ENCODE results near the gene EARS2. TPM values are rescaled to one million over a fixed set of nuclear protein-coding genes. Genes with fewer than 3 reads are reported as not detected.
"Not testable (repeated sequence)": the region's sequence is repeated elsewhere in the genome, so short reads cannot be mapped to it uniquely, and the experiment has no call there.

EARS2 gene
- total RNA-seq, 1 donor from 2014 or later, result 20.5 TPM

GRCh38 chr16:23572394-23572793 is 15.2 kb upstream of the EARS2 start:
- ATAC-seq (ENCODE audit: poor library complexity) (no peak), DNase-seq (peak; percentile 11)
- intact Hi-C loops (cut with DNase I), result no loop called here

- intact Hi-C loops (cut with DNase I), result no loop called here
- no peak for ATAC-seq (ENCODE audit: poor library complexity)
- DNase-seq, result no peak
These were observed 14.7 kb upstream of the EARS2 start for GRCh38 chr16:23571895-23572294.

DNA sequence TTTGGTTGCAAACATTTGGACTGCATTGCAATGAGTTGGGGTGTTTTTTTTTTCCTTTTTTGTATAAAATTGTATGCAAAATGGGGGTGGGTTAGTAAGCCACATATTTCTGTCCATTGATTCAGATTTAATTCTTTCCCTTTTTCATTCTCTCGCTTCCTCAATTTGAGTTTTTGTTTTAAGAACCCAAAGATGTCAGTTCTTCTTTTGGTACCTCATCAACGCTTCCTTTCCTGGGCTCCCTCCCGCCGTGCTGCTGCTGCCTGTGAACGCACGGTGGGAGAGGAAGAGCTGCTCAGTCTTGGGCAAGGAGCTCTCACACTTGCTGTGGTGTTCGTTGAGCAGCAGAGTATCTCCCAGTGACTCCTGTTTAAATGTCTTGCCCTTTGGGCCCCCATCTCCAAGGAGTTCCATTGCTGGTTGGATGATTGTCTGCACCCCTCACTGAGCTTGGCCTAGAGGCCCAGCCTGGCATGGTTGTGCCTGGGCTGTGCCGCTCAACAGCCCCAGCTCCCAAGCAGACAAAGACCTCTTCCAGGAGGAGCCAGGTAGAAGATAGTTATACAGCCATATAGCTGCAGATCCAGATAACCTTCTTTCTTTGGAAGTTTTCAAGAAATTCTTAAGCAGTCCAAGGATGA is 14.0 kb upstream of the EARS2 start:
- DNase-seq, result peak; percentile 48
- ATAC-seq (ENCODE audit: poor library complexity), result peak; percentile 35

DNA sequence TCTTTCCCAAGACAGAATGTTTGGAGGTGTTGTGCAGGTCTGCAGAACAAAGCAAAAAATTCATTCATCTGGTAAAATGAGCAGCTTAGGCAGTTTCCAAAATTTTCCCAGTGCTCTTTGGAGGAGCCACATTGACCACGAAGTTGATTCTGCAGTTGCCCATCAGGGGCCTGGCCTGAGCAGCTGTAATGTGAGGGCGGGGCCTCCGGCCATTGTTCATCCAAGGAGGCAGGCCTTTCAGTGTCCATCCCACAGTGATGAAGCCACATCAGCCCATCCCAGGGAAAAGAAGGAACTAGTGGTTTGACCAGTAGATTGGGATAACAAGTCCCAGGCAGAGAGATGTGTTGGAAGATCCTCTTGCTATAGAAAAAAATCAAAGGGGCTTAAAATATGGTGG is 10.5 kb upstream of the EARS2 start:
- ATAC-seq (ENCODE audit: poor library complexity) (no peak), DNase-seq (no peak)
- intact Hi-C loops (cut with DNase I), result no loop called here

More for the DNA sequence above, 14.0 kb upstream of the EARS2 start:
- intact Hi-C loops (cut with DNase I), result no loop called here

DNA sequence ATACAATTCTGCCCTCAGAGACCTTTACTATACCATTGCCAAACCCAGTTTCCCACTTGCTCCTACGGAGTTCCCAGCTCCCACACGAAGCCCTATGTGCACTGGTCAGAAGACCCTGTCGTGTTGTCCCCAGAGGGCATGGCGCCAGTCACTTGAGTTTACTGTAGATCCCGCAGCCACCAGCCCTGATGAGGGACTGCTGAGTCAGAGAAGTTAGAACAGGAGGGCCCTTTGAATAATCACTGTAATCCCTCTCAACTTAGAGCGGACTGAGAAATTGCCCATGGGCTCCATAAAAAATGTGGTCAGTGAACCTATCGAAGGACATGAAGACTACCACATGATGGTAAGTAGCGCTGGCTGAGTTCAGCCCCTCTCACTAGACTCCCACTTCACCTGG is 9.6 kb upstream of the EARS2 start:
- peak; percentile 10 for DNase-seq
- intact Hi-C loops (cut with DNase I), result no loop called here
- ATAC-seq (ENCODE audit: poor library complexity), result no peak

GRCh38 chr16:23564575-23565363 is 7.6 kb upstream of the EARS2 start:
- ATAC-seq (ENCODE audit: poor library complexity), result peak; percentile 88
- intact Hi-C loops (cut with DNase I), result no loop called here

GRCh38 chr16:23563186-23563585 is 6.0 kb upstream of the EARS2 start:
- ATAC-seq (ENCODE audit: poor library complexity) (no peak), DNase-seq (no peak)
- intact Hi-C loops (cut with DNase I), result no loop called here

More at GRCh38 chr16:23564575-23565363, 7.6 kb upstream of the EARS2 start:
- DNase-seq, result peak; percentile 76

- DNase-seq (no peak), ATAC-seq (ENCODE audit: poor library complexity) (no peak)
- intact Hi-C loops (cut with DNase I), result no loop called here
These were observed 5.4 kb upstream of the EARS2 start for GRCh38 chr16:23562505-23562904.

DNA sequence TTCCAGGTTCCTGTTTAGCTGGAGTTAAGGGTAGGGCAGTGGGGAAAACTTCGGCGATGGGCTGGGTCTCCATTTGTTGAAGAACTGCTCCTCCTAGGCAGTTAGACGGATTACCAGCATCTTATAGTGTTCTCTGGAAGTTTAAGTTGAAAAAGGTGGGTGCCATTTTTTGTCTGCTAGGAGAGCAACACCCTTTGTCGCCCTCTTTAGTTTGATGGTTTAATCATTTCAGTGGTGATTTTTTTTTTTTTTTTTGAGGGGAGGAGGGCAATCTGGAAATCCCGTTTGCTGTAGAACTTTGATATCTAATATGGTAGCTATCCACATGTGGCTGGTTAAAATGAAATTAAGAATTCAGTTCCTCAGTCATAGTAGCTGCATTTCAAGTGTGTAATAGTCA is 4.4 kb upstream of the EARS2 start:
- ATAC-seq (ENCODE audit: poor library complexity) (no peak), DNase-seq (no peak)
- intact Hi-C loops (cut with DNase I), result no loop called here

DNA sequence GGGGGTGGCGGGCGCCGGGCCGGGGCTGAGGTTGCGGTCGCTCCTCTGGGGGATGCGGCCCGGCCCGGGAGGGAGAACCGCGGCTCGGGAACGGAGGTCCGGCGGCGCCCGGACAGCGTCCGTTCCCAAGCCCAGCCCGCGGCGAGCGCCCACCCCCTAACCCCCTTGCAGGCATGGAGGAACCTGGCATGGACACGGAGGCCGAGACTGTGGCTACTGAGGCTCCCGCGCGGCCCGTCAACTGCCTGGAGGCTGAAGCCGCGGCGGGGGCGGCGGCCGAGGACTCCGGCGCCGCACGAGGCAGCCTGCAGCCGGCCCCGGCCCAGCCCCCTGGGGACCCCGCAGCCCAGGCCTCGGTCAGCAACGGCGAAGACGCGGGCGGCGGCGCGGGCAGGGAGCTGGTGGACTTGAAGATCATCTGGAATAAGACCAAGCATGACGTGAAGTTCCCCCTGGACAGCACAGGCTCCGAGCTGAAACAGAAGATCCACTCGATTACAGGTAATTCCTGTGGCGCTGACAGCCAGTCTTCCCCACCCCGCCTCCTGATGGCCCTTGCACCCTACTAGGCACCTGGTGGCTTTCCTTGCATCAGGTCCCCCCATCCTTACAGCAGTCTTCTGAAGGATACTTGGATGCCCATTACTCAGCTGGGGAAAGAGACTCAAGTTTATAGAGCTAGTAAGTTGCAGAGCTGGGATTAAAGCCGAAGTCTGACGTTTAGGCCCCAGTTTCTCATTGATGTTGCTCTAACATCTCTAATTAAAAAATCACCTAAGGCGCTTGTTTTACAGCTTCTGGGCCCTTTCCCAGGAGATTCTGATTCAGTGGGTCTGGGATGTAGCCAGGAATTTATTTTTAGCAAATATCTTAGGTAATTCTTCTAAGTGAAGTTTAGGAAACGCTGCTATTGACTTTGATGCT is 891 bp upstream of the EARS2 start:
- DNase-seq, result peak; percentile 66
- intact Hi-C loops (cut with DNase I), result loop anchor here (5.0 kb wide), 1 partner anchor 39 kb away; the partner anchor contains the start of gene NDUFAB1
- ATAC-seq (ENCODE audit: poor library complexity), result peak; percentile 9

DNA sequence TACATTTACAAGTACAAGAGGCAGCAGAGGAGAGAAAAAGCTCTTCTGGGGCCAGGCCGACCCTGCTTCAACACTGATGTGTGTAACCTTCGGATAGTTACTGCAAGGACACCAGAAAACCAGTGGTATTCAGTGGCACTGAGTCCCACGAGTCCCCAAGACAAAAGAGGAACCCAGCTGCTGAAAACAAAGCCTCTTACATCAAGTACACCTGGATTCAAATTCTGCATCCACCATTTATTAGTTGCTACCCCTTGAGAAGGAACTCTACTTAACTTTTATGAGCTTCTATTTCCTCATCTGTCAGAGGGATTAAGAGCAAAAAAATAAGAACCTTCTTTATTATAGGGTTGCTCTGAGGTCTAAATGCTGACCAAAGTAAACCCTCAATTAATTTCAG is 2.6 kb downstream of the EARS2 start:
- ATAC-seq (ENCODE audit: poor library complexity) (no peak), DNase-seq (no peak)
- intact Hi-C loops (cut with DNase I), result no loop called here

GRCh38 chr16:23552161-23552560 is 5.0 kb downstream of the EARS2 start:
- ATAC-seq (ENCODE audit: poor library complexity) (no peak), DNase-seq (peak; percentile 13)
- intact Hi-C loops (cut with DNase I), result no loop called here

DNA sequence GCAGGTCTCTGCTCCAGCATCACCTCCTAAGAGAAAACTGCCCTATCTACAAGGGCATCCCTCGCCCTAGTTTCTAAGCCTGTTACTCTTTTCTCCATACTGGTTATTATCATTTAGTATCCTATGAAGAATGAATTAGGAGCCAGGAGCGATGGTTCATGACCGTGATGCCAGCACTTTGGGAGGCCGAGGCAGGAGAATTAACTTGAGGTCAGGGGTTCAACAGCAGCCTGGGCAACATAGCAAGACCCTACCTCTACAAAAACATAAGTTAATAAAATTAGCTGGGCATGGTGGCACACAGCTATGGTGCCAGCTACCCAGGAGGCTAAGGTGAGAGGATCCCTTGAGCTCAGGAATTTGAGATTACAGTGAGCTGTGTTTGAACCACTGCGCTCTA is 7.2 kb downstream of the EARS2 start:
- ATAC-seq (ENCODE audit: poor library complexity), result no peak
- intact Hi-C loops (cut with DNase I), result no loop called here
- no peak for DNase-seq

DNA sequence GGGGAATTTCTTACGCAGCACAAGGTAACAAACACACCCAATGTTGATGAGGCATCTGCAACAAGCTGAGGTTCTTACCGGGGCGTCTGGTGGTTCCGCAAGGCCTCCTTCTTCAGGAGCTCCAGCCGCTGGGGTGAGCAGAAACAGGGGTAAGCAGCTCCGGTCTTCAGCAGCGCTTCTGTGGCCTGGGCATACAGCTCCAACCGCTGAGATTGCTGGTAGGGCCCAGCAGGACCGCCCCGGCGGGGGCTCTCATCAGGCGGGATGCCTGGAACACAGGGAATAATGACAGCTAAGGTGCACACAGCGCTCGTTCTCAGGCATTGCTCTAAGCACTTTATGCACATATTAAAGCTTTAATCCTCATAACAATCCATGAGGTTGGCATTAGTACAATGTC is 12.7 kb downstream of the EARS2 start:
- ATAC-seq (ENCODE audit: poor library complexity) (no peak), DNase-seq (no peak)
- intact Hi-C loops (cut with DNase I), result no loop called here

GRCh38 chr16:23540817-23541178 is 16.4 kb downstream of the EARS2 start:
- ATAC-seq (ENCODE audit: poor library complexity); intact Hi-C loops (cut with DNase I); DNase-seq: not testable (repeated sequence)

DNA sequence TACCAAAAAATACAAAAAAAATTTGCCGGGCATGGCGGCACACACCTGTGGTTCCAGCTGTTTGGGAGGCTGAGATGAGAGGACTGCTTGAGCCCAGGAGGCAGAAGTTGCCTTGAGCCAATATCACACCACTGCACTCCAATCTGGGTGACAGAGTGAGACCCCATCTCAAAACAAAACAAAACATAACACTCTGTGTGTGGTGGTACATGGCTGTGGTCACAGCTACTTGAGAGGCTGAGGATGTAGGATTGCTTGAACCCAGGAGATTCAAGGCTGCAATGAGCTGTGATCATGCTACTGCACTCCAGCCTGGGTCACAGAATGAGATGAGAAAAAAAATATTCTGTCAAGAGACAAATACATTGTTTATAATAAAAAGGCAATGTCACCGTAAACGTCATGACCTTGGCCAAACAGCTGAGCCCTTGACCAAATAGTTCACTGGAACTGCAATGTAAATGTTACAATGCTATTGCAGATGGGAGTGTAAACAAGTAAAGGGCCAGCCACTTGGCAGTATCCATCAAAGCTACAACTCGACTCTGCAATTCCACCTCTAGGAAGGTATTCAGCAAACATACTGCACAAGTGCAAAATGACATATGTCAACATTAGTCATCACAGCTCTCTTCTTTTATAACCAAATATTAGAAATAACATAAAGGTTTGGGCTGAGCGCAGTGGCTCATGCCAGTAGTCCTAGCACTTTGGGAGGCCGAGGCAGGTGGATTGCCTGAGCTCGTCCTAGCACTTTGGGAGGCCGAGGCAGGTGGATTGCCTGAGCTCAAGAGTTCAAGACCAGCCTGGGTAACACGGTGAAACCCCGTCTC is 16.9 kb downstream of the EARS2 start:
- no peak for DNase-seq
- intact Hi-C loops (cut with DNase I), result no loop called here
- no peak for ATAC-seq (ENCODE audit: poor library complexity)

DNA sequence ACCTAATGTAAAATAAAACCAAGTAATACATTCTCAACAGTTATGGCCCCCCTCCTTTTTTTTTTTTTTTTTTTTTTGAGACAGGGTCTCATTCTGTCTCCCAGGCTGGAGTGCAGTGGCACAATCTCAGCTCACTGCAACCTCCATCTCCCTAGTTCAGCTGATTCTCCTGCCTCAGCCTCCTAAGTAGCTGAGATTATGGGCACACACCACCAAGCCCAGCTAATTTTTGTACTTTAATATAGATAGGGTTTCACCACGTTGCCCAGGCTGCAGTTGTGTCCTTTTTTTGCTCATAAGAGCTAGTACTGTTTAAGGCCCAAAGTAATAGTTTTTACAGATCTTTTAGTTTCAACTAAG is 18.3 kb downstream of the EARS2 start:
- no peak for ATAC-seq (ENCODE audit: poor library complexity)
- intact Hi-C loops (cut with DNase I), result no loop called here
- DNase-seq, result no peak

- no peak for ATAC-seq (ENCODE audit: poor library complexity)
- no peak for DNase-seq
- intact Hi-C loops (cut with DNase I), result no loop called here
These were observed 19.8 kb downstream of the EARS2 start for GRCh38 chr16:23537390-23537789.

- DNase-seq (no peak), ATAC-seq (ENCODE audit: poor library complexity) (no peak)
- intact Hi-C loops (cut with DNase I), result no loop called here
These were observed 21.2 kb downstream of the EARS2 start for GRCh38 chr16:23535901-23536300.

Data from Right ventricle myocardium superior (tissue), 1 donor.